ENCODE results near the gene DAD1.
A peak's percentile ranks its signal among the peaks of the same experiment; 100 is the strongest.
"Not testable (repeated sequence)": the region's sequence is repeated elsewhere in the genome, so short reads cannot be mapped to it uniquely, and the experiment has no call there.

DAD1 gene

GRCh38 chr14:22551605-22551997, 37.4 kb downstream of the DAD1 start:
- no peak for DNase-seq

GRCh38 chr14:22549981-22550673, 38.9 kb downstream of the DAD1 start:
- peak in 4 of 5 donors; percentile 46 to 92 (median 54) for DNase-seq

GRCh38 chr14:22549324-22549962, 39.6 kb downstream of the DAD1 start:
- no peak for DNase-seq

GRCh38 chr14:22547948-22548750, 40.9 kb downstream of the DAD1 start:
- peak in 1 of 5 donors; percentile 52 for DNase-seq

- no peak for DNase-seq
Measured at GRCh38 chr14:22547313-22547947, 41.6 kb downstream of the DAD1 start.

- no peak for DNase-seq
Measured at GRCh38 chr14:22546722-22547071, 42.3 kb downstream of the DAD1 start.

- DNase-seq, result no peak
Measured at GRCh38 chr14:22545842-22546721, 42.9 kb downstream of the DAD1 start.

- DNase-seq, result no peak
Measured at GRCh38 chr14:22544881-22545420, 44.1 kb downstream of the DAD1 start.

GRCh38 chr14:22544406-22544805, 44.6 kb downstream of the DAD1 start:
- no peak for DNase-seq

- DNase-seq, result not testable (repeated sequence)
Measured at GRCh38 chr14:22543570-22544357, 45.3 kb downstream of the DAD1 start.

- DNase-seq, result no peak
Measured at GRCh38 chr14:22542360-22542759, 46.7 kb downstream of the DAD1 start.

GRCh38 chr14:22541721-22542120, 47.3 kb downstream of the DAD1 start:
- no peak for DNase-seq

- peak in 1 of 5 donors; percentile 64 for DNase-seq
Measured at GRCh38 chr14:22540811-22541360, 48.1 kb downstream of the DAD1 start.

- no peak for DNase-seq
Measured at GRCh38 chr14:22540293-22540692, 48.7 kb downstream of the DAD1 start.

GRCh38 chr14:22539831-22540230, 49.2 kb downstream of the DAD1 start:
- peak in 1 of 5 donors; percentile 65 for DNase-seq

GRCh38 chr14:22538671-22539228, 50.3 kb downstream of the DAD1 start:
- DNase-seq, result no peak

GRCh38 chr14:22537436-22538310, 51.4 kb downstream of the DAD1 start:
- no peak for DNase-seq

- DNase-seq, result peak in 4 of 5 donors; percentile 68 to 91 (median 70)
Measured at GRCh38 chr14:22536853-22537338, 52.1 kb downstream of the DAD1 start.

- DNase-seq, result no peak
Measured at GRCh38 chr14:22535916-22536315, 53.1 kb downstream of the DAD1 start.

Measured in T-helper 1 cell (primary cell).